AG10803 (cell line): ENCODE data around the gene CENPH.
A peak's percentile ranks its signal among the peaks of the same experiment; 100 is the strongest.
"Not testable (repeated sequence)": the region's sequence is repeated elsewhere in the genome, so short reads cannot be mapped to it uniquely, and the experiment has no call there.

ENCODE experiments used
- DNase-seq: peaks from one replicate; pipeline ENCODE4 v3.0.0; 2010; ENCODE audit warnings: low read depth
- H3K4me3 ChIP-seq: 2 replicates; pipeline ENCODE4 v1.5.1; 2011; ENCODE audit warnings: mild to moderate bottlenecking, low read length, control low read depth
- TF ChIP-seq, protein P1 (sequence below): conservative IDR thresholded peaks from 2 replicates; pipeline ENCODE4 v1.5.1; 2011; ENCODE audit warnings: mild to moderate bottlenecking, low read length, control low read depth, inconsistent platforms

CENPH gene, protein sequence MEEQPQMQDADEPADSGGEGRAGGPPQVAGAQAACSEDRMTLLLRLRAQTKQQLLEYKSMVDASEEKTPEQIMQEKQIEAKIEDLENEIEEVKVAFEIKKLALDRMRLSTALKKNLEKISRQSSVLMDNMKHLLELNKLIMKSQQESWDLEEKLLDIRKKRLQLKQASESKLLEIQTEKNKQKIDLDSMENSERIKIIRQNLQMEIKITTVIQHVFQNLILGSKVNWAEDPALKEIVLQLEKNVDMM

DNA sequence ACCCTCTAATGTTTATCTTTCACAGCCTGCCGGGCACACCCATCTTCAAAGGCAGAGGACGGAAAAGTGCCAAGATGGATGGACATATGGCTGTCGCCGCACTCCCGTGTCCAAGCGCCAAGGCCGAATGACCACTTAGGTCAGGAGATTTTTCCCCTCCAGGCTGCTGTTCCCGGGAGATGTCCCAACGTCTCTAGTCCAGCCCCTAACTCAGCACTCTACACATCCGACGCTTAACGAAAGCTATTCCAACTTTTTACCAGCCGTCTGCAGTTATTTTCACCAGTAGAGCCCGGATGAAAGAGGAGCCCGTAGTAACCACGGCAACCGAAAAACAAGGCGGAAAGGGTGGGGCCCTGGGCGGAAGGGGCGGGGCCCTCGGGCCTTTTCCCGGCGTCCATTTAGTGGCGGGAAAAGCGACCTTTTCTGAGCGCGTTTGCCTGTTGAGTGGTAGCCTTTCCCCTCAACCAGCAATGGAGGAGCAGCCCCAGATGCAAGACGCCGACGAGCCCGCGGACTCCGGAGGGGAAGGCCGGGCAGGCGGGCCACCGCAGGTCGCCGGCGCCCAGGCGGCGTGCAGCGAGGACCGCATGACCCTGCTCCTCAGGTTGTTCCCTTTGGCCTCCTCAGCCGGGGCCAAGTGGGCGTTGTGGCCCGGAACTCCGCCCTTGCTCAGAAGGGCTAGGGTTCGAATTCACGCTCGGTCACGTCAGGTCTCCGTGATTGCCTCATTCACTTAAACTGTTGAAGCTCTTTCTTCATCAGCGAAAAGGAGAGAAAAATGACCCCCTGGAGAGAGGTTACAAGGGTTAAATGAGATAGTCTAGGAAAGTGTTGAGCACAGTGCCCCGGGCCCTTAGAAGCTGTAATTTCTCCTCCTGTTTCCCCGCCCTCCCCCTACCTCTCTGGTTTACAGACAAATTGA, at the start of gene CENPH:
Gene CENPH, plus strand, starts transcription at position 422 of the 925 bp plus-strand sequence. Its CDS starts 52 bp downstream, at position 474.
- peak; percentile 85 for DNase-seq
- TF ChIP-seq, protein P1, sequence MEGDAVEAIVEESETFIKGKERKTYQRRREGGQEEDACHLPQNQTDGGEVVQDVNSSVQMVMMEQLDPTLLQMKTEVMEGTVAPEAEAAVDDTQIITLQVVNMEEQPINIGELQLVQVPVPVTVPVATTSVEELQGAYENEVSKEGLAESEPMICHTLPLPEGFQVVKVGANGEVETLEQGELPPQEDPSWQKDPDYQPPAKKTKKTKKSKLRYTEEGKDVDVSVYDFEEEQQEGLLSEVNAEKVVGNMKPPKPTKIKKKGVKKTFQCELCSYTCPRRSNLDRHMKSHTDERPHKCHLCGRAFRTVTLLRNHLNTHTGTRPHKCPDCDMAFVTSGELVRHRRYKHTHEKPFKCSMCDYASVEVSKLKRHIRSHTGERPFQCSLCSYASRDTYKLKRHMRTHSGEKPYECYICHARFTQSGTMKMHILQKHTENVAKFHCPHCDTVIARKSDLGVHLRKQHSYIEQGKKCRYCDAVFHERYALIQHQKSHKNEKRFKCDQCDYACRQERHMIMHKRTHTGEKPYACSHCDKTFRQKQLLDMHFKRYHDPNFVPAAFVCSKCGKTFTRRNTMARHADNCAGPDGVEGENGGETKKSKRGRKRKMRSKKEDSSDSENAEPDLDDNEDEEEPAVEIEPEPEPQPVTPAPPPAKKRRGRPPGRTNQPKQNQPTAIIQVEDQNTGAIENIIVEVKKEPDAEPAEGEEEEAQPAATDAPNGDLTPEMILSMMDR, result no peak
- H3K4me3 ChIP-seq, result peak within 1 kb of the TSS; percentile 76

DNA sequence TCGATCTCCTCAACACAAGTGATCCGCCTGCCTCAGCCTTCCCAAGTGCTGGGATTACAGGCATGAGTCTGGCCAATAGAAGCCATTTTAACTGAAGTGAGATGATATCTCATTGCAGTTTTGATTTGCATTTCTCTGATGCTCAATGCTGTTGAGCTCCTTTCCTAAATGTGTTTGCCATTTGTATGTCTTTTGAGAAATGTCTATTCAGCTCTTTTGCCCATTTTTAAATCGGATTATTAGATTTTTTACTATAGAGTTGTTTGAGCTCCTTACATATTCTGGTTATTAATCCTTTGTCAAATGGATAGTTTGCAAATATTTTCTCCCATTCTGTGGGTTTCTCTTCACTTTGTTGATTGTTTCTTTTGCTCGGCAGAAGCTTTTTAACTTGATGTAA, 49.1 kb upstream of the CENPH start:
- not testable (repeated sequence) for DNase-seq, H3K4me3 ChIP-seq

DNA sequence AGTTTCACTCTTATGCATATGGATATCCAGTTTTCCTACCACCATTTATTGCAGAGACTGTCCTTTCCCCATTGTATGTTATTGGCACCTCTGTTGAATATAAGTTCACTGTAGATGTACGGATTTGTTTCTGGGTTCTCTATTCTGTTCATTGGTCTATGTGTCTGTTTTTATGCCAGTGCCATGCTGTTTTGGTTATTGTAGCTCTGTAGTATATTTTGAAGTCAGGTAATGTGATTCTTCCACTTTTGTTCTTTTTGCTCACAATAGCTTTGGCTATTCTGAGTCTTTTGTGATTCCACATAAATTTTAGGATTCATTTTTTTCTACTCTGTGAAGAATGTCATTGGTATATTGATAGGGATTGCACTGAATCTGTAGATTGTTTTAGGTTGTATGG, 48.6 kb upstream of the CENPH start:
- H3K4me3 ChIP-seq, result no peak overlapping the region
- TF ChIP-seq, protein P1, result no peak
- DNase-seq, result no peak

DNA sequence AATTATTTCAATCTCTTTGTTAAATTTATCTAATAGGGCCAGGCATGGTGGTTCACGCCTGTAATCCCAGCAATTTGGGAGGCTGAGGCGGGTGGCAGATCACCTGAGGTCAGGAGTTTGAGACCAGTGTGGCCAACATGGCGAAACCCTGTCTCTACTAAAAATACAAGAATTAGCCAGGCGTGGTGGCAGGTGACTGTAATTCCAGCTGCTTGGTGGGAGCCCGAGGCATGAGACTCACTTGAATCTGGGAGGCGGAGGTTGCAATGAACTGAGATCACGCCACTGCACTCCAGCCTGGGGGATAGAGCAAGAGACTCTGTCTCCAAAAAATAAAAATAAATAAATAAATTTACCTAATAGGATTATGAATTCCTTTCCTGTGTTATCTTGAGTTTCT, 40.8 kb upstream of the CENPH start:
- DNase-seq, H3K4me3 ChIP-seq: not testable (repeated sequence)

DNA sequence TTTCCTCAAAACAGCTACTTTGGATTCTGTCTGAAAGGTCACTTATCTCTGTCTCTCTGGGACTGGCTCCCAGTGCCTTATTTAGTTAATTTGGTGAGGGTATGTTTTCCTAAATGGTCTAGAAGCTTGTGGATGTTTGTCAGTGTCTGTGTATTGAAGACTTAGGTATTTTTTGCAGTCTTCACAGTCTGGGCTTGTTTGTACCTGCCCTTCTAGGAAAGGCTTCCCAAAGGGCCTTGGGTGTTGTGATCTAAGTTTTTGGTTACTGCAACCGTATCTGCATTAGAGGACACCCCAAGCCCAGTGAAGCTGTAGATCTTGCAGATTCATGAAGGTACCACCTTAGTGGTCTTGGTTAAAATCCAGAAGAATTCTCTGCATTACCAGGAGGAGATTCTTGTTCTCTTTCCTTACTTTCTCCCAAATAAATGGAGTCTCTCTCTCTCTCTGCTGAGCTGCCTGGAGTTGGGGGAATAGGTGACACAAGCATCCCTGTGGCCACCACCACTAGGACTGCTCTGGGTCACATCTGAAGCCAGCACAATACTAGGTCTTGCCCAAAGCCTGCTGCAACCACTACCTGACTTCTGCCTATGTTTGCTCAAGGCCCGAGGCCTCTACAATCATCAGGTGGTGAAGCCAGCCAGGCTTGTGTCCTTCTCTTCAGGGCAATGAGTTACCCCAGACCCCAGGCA, 40.3 kb upstream of the CENPH start:
- no peak overlapping the region for H3K4me3 ChIP-seq
- TF ChIP-seq, protein P1, result no peak
- no peak for DNase-seq

DNA sequence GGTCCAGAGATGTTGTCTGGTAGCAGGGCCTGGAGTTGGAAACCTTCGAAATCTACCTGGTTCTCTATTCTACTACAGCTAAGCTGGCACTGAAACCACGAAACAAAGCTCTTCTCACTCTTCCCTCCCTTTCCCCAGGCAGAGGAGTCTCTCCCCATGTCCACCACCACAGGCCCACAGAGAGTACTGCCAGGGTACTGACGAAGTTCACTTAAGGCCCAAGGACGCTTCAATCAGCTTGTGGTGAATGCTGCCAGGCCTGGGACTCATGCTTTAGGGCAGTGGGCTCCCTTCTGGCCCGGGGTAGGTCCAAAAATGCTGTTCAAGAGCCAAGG, 39.7 kb upstream of the CENPH start:
- TF ChIP-seq, protein P1, result no peak
- DNase-seq, result no peak
- no peak overlapping the region for H3K4me3 ChIP-seq

DNA sequence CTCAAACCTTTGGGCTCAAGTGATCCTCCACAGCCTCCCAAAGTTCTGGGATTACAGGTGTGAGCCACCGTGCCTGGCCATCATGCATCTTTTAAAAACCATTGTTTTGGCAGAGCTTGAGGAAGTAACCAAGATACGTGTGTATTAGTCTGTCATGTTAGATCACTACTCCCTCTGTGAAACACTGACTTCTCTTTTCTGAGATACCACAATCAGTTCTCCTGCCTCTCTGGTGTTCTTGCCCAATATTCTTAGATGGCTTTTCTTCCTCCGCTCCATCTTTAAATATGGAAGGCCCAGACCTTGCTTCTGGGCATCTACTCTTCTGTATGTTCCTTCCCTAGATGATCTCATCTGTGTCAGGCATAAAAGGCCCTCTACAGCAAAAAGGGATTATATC, 36.7 kb upstream of the CENPH start:
- DNase-seq, result no peak
- TF ChIP-seq, protein P1, result no peak

More for the DNA sequence above, 36.7 kb upstream of the CENPH start:
- H3K4me3 ChIP-seq, result no peak overlapping the region
